ENCODE measurements around the gene INTS11.

DNA sequence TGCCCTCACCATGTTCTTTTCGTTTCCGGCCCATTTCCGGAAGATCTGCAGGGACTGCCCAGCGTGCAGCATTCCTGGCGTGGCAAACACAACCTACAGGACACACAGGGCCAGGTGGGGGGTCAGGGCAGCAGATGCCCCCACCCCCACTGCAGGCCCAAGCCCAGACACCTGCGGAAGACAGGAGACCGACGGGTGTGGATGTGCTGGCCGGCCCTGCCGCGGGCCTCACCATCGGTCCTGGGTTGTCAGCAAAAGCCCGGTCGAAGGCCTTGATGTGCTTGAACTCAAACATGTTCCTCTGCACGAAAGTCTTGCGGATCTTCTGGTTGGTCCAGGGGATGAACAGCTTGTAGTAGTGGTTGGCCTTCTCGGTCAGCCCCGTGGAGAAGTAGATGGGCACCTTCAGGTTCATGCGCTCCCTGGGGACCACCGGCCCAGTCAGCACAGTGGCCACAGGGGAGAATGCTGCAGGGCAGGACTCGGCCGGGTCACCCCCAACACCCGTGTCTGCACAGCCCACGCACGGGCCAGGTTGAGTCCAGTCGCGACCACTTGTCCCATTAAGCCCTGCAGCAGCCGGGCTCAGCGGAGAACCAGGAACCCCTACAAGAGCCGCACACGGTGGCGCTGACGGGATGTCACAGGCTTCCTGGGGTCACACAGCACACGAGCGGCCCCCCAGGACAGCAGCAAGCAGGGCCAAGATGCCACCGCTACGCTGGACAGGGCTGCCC, 10.8 kb downstream of the INTS11 start:
- TF ChIP-seq ZNF3 (CRISPR knock-in tag; IDR thresholded peaks at IDR 0.05): no peak
- TF ChIP-seq, protein P1, sequence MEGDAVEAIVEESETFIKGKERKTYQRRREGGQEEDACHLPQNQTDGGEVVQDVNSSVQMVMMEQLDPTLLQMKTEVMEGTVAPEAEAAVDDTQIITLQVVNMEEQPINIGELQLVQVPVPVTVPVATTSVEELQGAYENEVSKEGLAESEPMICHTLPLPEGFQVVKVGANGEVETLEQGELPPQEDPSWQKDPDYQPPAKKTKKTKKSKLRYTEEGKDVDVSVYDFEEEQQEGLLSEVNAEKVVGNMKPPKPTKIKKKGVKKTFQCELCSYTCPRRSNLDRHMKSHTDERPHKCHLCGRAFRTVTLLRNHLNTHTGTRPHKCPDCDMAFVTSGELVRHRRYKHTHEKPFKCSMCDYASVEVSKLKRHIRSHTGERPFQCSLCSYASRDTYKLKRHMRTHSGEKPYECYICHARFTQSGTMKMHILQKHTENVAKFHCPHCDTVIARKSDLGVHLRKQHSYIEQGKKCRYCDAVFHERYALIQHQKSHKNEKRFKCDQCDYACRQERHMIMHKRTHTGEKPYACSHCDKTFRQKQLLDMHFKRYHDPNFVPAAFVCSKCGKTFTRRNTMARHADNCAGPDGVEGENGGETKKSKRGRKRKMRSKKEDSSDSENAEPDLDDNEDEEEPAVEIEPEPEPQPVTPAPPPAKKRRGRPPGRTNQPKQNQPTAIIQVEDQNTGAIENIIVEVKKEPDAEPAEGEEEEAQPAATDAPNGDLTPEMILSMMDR (IDR thresholded peaks at IDR 0.05 in 2 of 3, conservative IDR thresholded peaks at IDR 0.05 in 1 of 3; ENCODE audit: insufficient read depth in 2 of 3, low read depth in 1 of 3, low read length in 3 of 3): no peak
- TF ChIP-seq, protein P2, sequence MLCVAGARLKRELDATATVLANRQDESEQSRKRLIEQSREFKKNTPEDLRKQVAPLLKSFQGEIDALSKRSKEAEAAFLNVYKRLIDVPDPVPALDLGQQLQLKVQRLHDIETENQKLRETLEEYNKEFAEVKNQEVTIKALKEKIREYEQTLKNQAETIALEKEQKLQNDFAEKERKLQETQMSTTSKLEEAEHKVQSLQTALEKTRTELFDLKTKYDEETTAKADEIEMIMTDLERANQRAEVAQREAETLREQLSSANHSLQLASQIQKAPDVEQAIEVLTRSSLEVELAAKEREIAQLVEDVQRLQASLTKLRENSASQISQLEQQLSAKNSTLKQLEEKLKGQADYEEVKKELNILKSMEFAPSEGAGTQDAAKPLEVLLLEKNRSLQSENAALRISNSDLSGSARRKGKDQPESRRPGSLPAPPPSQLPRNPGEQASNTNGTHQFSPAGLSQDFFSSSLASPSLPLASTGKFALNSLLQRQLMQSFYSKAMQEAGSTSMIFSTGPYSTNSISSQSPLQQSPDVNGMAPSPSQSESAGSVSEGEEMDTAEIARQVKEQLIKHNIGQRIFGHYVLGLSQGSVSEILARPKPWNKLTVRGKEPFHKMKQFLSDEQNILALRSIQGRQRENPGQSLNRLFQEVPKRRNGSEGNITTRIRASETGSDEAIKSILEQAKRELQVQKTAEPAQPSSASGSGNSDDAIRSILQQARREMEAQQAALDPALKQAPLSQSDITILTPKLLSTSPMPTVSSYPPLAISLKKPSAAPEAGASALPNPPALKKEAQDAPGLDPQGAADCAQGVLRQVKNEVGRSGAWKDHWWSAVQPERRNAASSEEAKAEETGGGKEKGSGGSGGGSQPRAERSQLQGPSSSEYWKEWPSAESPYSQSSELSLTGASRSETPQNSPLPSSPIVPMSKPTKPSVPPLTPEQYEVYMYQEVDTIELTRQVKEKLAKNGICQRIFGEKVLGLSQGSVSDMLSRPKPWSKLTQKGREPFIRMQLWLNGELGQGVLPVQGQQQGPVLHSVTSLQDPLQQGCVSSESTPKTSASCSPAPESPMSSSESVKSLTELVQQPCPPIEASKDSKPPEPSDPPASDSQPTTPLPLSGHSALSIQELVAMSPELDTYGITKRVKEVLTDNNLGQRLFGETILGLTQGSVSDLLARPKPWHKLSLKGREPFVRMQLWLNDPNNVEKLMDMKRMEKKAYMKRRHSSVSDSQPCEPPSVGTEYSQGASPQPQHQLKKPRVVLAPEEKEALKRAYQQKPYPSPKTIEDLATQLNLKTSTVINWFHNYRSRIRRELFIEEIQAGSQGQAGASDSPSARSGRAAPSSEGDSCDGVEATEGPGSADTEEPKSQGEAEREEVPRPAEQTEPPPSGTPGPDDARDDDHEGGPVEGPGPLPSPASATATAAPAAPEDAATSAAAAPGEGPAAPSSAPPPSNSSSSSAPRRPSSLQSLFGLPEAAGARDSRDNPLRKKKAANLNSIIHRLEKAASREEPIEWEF (CRISPR knock-in tag; IDR thresholded peaks at IDR 0.05): no peak
- TF ChIP-seq SMC3 (conservative IDR thresholded peaks at IDR 0.05; ENCODE audit: insufficient read depth, low read depth, low read length): no peak
- TF ChIP-seq XRCC4 (IDR thresholded peaks at IDR 0.05; ENCODE audit: extremely low read depth, insufficient read depth, insufficient read length): no peak
- TF ChIP-seq FOXJ3 (CRISPR knock-in tag; IDR thresholded peaks at IDR 0.05): no peak
- TF ChIP-seq NELFE (IDR thresholded peaks at IDR 0.05; ENCODE audit: insufficient read depth, insufficient read length): no peak
- no peak for TF ChIP-seq FOXP1 (CRISPR knock-in tag; IDR thresholded peaks at IDR 0.05)
- no peak for TF ChIP-seq STAT6 (CRISPR knock-in tag; IDR thresholded peaks at IDR 0.05)
- TF ChIP-seq HOXB6 (CRISPR knock-in tag; IDR thresholded peaks at IDR 0.05; ENCODE audit: borderline replicate concordance): no peak
- no peak for TF ChIP-seq ELF4 (CRISPR knock-in tag; IDR thresholded peaks at IDR 0.05)

Measured in K562 (cell line).